Loucy (cell line): ENCODE results near the gene GNA12.
"Not testable (repeated sequence)": the region's sequence is repeated elsewhere in the genome, so short reads cannot be mapped to it uniquely, and the experiment has no call there.

ENCODE experiments used
- CTCF ChIP-seq: fragments of 200-600 bp; sonication (generic); conservative IDR thresholded peaks from 2 replicates; pipeline ENCODE4 v1.5.1; 2014; ENCODE audit warnings: mild to moderate bottlenecking, antibody characterized with exemption, low read length
- EZH2phosphoT487 ChIP-seq: fragments of 200-600 bp; IDR thresholded peaks from 2 replicates; pipeline ENCODE4 v1.6.1; 2018; ENCODE audit warnings: antibody characterized with exemption, mild to moderate bottlenecking, moderate library complexity, borderline replicate concordance

GRCh38 chr7:2853552-2853951 lies 9.4 kb upstream of the GNA12 start:
- TF ChIP-seq CTCF, EZH2phosphoT487: not testable (repeated sequence)
